Keratinocyte (primary cell): Measurements from ENCODE around the gene TGDS. TPM values are rescaled to one million over a fixed set of nuclear protein-coding genes. Genes with fewer than 3 reads are reported as not detected.

ENCODE experiments used
- DNase-seq: peaks from one replicate; pipeline ENCODE4 v3.0.0-alpha.2; 2011; ENCODE audit warnings: low read depth, missing footprints, low spot score
- FAIRE-seq: peaks from 2 replicates; lab custom pipeline; 2011; peaks lifted over from hg19 to GRCh38; lab: Jason Lieb, UNC
- H2AFZ ChIP-seq: 2 replicates; pipeline ENCODE4 v1.6.0; 2012; ENCODE audit warnings: low read length, control low read depth, inconsistent platforms; ENCODE audit not compliant: control insufficient read depth
- H3K27ac ChIP-seq: 2 replicates; pipeline ENCODE4 v1.5.1; 2011; ENCODE audit warnings: low read length; ENCODE audit not compliant: control insufficient read depth, insufficient read depth
- H3K27me3 ChIP-seq: 3 replicates; pipeline ENCODE4 v1.6.0; 2011; ENCODE audit warnings: low read length; ENCODE audit not compliant: control insufficient read depth, insufficient read depth; ENCODE audit errors: extremely low read depth
- H3K36me3 ChIP-seq, 2 experiments: 2 replicates in 1 of 2; 3 replicates in 1 of 2; pipeline ENCODE4 v1.5.1; 2011; ENCODE audit warnings: low read length in 2 of 2, mild to moderate bottlenecking in 1 of 2; ENCODE audit not compliant: control insufficient read depth in 2 of 2, insufficient read depth in 2 of 2; ENCODE audit errors: extremely low read depth in 1 of 2
- H3K4me1 ChIP-seq: 3 replicates; pipeline ENCODE4 v1.5.1; 2011; ENCODE audit warnings: low read length; ENCODE audit not compliant: control insufficient read depth, insufficient read depth; ENCODE audit errors: extremely low read depth
- H3K4me2 ChIP-seq: 3 replicates; pipeline ENCODE4 v1.6.0; 2011; ENCODE audit warnings: low read depth, low read length; ENCODE audit not compliant: control insufficient read depth, insufficient read depth; ENCODE audit errors: extremely low read depth
- H3K4me3 ChIP-seq, 3 experiments: fragments of 200-600 bp in 1 of 3; sonication (generic) in 1 of 3; 2 replicates in 2 of 3; 3 replicates in 1 of 3; pipeline ENCODE4 v1.5.1; 2011 to 2016; ENCODE audit warnings: low read length in 3 of 3, mild to moderate bottlenecking in 3 of 3, control low read depth in 2 of 3, inconsistent platforms in 1 of 3, low read depth in 1 of 3, mixed read lengths in 1 of 3, mixed run types in 1 of 3, moderate library complexity in 1 of 3; ENCODE audit not compliant: control insufficient read depth in 2 of 3, insufficient read depth in 2 of 3; ENCODE audit errors: extremely low read depth in 1 of 3
- H3K79me2 ChIP-seq: 2 replicates; pipeline ENCODE4 v1.6.0; 2012; ENCODE audit warnings: low read length; ENCODE audit not compliant: control insufficient read depth, insufficient read depth
- H3K9ac ChIP-seq: 3 replicates; pipeline ENCODE4 v1.6.0; 2011; ENCODE audit warnings: low read length; ENCODE audit not compliant: control insufficient read depth, insufficient read depth; ENCODE audit errors: extremely low read depth
- H3K9me1 ChIP-seq: 3 replicates; pipeline ENCODE4 v1.6.0; 2011; ENCODE audit warnings: low read length; ENCODE audit not compliant: control insufficient read depth, insufficient read depth; ENCODE audit errors: extremely low read depth
- H3K9me3 ChIP-seq: 2 replicates; pipeline ENCODE4 v1.5.1; 2012; ENCODE audit warnings: low read depth, low read length; ENCODE audit not compliant: control insufficient read depth
- H4K20me1 ChIP-seq: 3 replicates; pipeline ENCODE4 v1.6.0; 2011; ENCODE audit warnings: low read length; ENCODE audit not compliant: control insufficient read depth, insufficient read depth; ENCODE audit errors: extremely low read depth
- CTCF ChIP-seq, 3 experiments: IDR thresholded peaks in 1 of 3; conservative IDR thresholded peaks in 1 of 3; optimal IDR thresholded peaks in 1 of 3; 2 replicates in 2 of 3; 3 replicates in 1 of 3; pipeline versions ENCODE3 to v1.5.1; 2011; ENCODE audit warnings: low read length in 3 of 3, mild to moderate bottlenecking in 3 of 3, moderate library complexity in 2 of 3, control low read depth in 1 of 3, inconsistent platforms in 1 of 3; ENCODE audit not compliant: insufficient read depth in 2 of 3; ENCODE audit errors: extremely low read depth in 1 of 3
- EZH2 ChIP-seq: IDR thresholded peaks from one replicate; pipeline ENCODE4 v1.6.1; 2012; ENCODE audit warnings: inconsistent platforms, mild to moderate bottlenecking, low read length, moderate library complexity
- dilution Hi-C: fragments of 300-500 bp; cut with MboI; formaldehyde crosslinking; loops from one replicate; pipeline ENCODE4 v1.7.0; 2020; ENCODE audit warnings: low sequenced_read_pairs; ENCODE audit not compliant: extremely low pct_ligation_motif_present
- polyA plus RNA-seq, 5 experiments: library from polyadenylated mRNA; depleted of rRNA in 3 of 5; stranded (reverse) in 3 of 5; stranded (forward) in 1 of 5; unstranded in 1 of 5; fragments of >200 nt; gene quantifications; 1 replicate in 1 of 5; 2 replicates in 3 of 5; 3 replicates in 1 of 5; pipeline versions ENCODE4 v1.2.1 to v1.2.3, GENCODE V29; 2011 to 2012; ENCODE audit warnings: missing spikeins in 2 of 5, low read depth in 1 of 5, low replicate concordance in 1 of 5

The TGDS gene
- polyA plus RNA-seq, 1 donor (not counting 4 experiments of a cell fraction or from before 2014, with no cell fraction given): 19.4 TPM

GRCh38 chr13:94568443-94568842, 27.5 kb downstream of the TGDS start:
- dilution Hi-C loops: no loop called here
- peaks cover 11 to 13% of the 10 kb centered on the region in 2 experiments for H3K36me3 ChIP-seq
- no peak for FAIRE-seq

GRCh38 chr13:94567581-94567980, 28.4 kb downstream of the TGDS start:
- Histone ChIP-seq H3K9ac (no peak overlapping the region), H3K4me1 (no peaks in the 10 kb centered on the region), H3K27me3 (no peaks in the 10 kb centered on the region), H2AFZ (no peak overlapping the region), H3K4me2 (no peak overlapping the region), H3K4me3 (no peak overlapping the region), H3K79me2 (no peaks in the 10 kb centered on the region), H3K9me1 (no peaks in the 10 kb centered on the region), H3K27ac (no peak overlapping the region), H3K9me3 (no peaks in the 10 kb centered on the region), H4K20me1 (no peaks in the 10 kb centered on the region), H3K36me3 (peaks cover 6 to 11% of the 10 kb centered on the region in 2 experiments)
- DNase-seq (no peak), FAIRE-seq (no peak)
- dilution Hi-C loops: no loop called here
- TF ChIP-seq EZH2 (no peak), CTCF (optimal IDR thresholded peaks at IDR 0.05 in 1 of 3, IDR thresholded peaks at IDR 0.05 in 1 of 3, conservative IDR thresholded peaks at IDR 0.05 in 1 of 3; ENCODE audit: extremely low read depth in 1 of 3, insufficient read depth in 2 of 3, low read length in 3 of 3) (no peak)

More at GRCh38 chr13:94568443-94568842, 27.5 kb downstream of the TGDS start:
- Histone ChIP-seq H3K4me1 (no peaks in the 10 kb centered on the region), H3K27ac (no peak overlapping the region), H3K9ac (no peak overlapping the region), H3K9me1 (no peaks in the 10 kb centered on the region), H2AFZ (no peak overlapping the region), H3K27me3 (no peaks in the 10 kb centered on the region), H3K4me2 (no peak overlapping the region), H3K79me2 (no peaks in the 10 kb centered on the region), H4K20me1 (no peaks in the 10 kb centered on the region), H3K9me3 (no peaks in the 10 kb centered on the region), H3K4me3 (no peak overlapping the region)
- DNase-seq: no peak
- TF ChIP-seq EZH2: no peak

GRCh38 chr13:94561126-94561525, 34.8 kb downstream of the TGDS start:
- Histone ChIP-seq H3K27ac (no peak overlapping the region), H3K9me3 (no peaks in the 10 kb centered on the region), H4K20me1 (no peaks in the 10 kb centered on the region), H3K79me2 (no peaks in the 10 kb centered on the region), H3K36me3 (peaks cover 0 to 3% of the 10 kb centered on the region in 2 experiments), H2AFZ (no peak overlapping the region), H3K4me1 (no peaks in the 10 kb centered on the region), H3K9ac (no peak overlapping the region), H3K4me2 (no peak overlapping the region), H3K27me3 (no peaks in the 10 kb centered on the region), H3K4me3 (no peak overlapping the region), H3K9me1 (no peaks in the 10 kb centered on the region)
- TF ChIP-seq CTCF (optimal IDR thresholded peaks at IDR 0.05 in 1 of 3, IDR thresholded peaks at IDR 0.05 in 1 of 3, conservative IDR thresholded peaks at IDR 0.05 in 1 of 3; ENCODE audit: extremely low read depth in 1 of 3, insufficient read depth in 2 of 3, low read length in 3 of 3) (no peak), EZH2 (no peak)
- FAIRE-seq: no peak
- dilution Hi-C loops: no loop called here
- no peak for DNase-seq
